ENCODE measurements around the gene HOXC6.
A peak's percentile ranks its signal among the peaks of the same experiment; 100 is the strongest.

GRCh38 chr12:53984901-53985691 is 43.1 kb upstream of the HOXC6 start, which contains the start of gene HOXC10:
- TF ChIP-seq, protein P1, sequence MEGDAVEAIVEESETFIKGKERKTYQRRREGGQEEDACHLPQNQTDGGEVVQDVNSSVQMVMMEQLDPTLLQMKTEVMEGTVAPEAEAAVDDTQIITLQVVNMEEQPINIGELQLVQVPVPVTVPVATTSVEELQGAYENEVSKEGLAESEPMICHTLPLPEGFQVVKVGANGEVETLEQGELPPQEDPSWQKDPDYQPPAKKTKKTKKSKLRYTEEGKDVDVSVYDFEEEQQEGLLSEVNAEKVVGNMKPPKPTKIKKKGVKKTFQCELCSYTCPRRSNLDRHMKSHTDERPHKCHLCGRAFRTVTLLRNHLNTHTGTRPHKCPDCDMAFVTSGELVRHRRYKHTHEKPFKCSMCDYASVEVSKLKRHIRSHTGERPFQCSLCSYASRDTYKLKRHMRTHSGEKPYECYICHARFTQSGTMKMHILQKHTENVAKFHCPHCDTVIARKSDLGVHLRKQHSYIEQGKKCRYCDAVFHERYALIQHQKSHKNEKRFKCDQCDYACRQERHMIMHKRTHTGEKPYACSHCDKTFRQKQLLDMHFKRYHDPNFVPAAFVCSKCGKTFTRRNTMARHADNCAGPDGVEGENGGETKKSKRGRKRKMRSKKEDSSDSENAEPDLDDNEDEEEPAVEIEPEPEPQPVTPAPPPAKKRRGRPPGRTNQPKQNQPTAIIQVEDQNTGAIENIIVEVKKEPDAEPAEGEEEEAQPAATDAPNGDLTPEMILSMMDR (conservative IDR thresholded peaks at IDR 0.05; ENCODE audit: low read length) = peak; percentile 76
- TF ChIP-seq EZH2phosphoT487 (IDR thresholded peaks at IDR 0.05; ENCODE audit: borderline replicate concordance) = no peak

All from Loucy (cell line).